Measurements from ENCODE around the gene ITGAX. TPM values are rescaled to one million over a fixed set of nuclear protein-coding genes. Genes with fewer than 3 reads are reported as not detected.

ITGAX gene
- total and polyA plus RNA-seq, 4 donors, result 1.1 to 9.6 (median 1.9) TPM

DNA sequence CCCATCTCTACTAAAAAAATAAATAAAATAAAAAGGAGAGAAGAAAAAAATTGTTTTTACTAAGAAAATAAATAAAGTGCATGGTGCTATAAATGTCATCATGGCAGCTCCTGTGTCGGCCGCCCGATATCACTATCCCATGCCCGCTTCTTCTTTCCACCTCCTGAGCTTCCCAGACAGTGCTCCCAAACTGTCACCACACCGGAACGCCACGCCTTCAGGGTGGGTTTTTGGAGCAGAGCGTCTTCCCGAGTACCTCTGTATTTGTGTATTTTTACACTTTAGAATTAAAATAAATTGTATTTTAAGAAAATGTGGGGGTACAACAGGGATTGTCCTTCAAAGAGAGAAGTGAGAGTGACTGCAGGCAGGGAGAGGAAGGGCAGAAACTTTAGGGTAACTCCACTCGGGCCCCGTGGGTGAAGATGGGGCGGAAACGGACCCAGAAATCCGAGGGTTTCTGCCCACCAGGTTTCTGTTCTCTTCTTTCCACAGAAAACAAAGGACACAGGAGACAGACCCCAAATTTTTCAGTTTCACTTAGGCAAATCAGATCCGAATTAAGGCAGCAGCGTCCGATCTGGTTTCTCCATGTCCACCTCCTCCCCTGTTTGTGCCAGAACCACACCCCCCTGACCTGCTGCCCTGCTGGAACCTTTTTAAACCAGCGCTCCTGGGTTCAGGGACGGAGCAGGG lies 3.6 kb upstream of the ITGAX start:
- Histone ChIP-seq H3K4me3 (ENCODE audit: low read depth in 1 of 3, low read length in 3 of 3) (no peak overlapping the region), H3K9me3 (ENCODE audit: control insufficient read depth in 4 of 4, low read length in 3 of 4) (no peaks in the 10 kb centered on the region), H3K27ac (ENCODE audit: low read depth in 1 of 2, low read length in 2 of 2) (peak overlapping the region; percentile 40 to 70), H3K9ac (ENCODE audit: low read depth in 1 of 2, low read length in 2 of 2) (peak overlapping the region in 1 of 2 donors; percentile 32), H3K36me3 (ENCODE audit: control insufficient read depth in 4 of 4, insufficient read depth in 3 of 4, low read depth in 1 of 4, low read length in 3 of 4) (no peaks in the 10 kb centered on the region), H3K27me3 (ENCODE audit: control insufficient read depth in 4 of 4, insufficient read depth in 4 of 4, low read length in 3 of 4) (no peaks in the 10 kb centered on the region), H3K4me1 (ENCODE audit: control insufficient read depth in 4 of 4, insufficient read depth in 4 of 4, low read length in 3 of 4) (no peaks in the 10 kb centered on the region)
- no peak for DNase-seq (ENCODE audit: low spot score)
- TF ChIP-seq RXRA (IDR thresholded peaks at IDR 0.05), result no peak
- TF ChIP-seq SP1 (IDR thresholded peaks at IDR 0.05), result no peak
- no peak for TF ChIP-seq HNF4A (conservative IDR thresholded peaks at IDR 0.05)
- no peak for TF ChIP-seq NR2F2 (IDR thresholded peaks at IDR 0.05)
- WGBS, result 78% methylated on average over 19 of the region's 19 CpGs

- TF ChIP-seq HNF4A (conservative IDR thresholded peaks at IDR 0.05), result no peak
- TF ChIP-seq JUND (IDR thresholded peaks at IDR 0.05), result no peak
- no peak for TF ChIP-seq EGR1 (IDR thresholded peaks at IDR 0.05; ENCODE audit: low read depth in 2 of 2)
- no peak for TF ChIP-seq ZBTB33 (IDR thresholded peaks at IDR 0.05)
- no peak for TF ChIP-seq HNF4G (IDR thresholded peaks at IDR 0.05)
- no peak for TF ChIP-seq CTCF (IDR thresholded peaks at IDR 0.05; ENCODE audit: low read depth, low read length, missing input control)
- TF ChIP-seq FOXA1 (IDR thresholded peaks at IDR 0.05), result no peak
- TF ChIP-seq TAF1 (conservative IDR thresholded peaks at IDR 0.05), result no peak
- no peak for TF ChIP-seq YY1 (IDR thresholded peaks at IDR 0.05)
- TF ChIP-seq, protein P1, sequence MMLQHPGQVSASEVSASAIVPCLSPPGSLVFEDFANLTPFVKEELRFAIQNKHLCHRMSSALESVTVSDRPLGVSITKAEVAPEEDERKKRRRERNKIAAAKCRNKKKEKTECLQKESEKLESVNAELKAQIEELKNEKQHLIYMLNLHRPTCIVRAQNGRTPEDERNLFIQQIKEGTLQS (IDR thresholded peaks at IDR 0.05), result no peak
- TF ChIP-seq FOXA2 (IDR thresholded peaks at IDR 0.05), result no peak
- TF ChIP-seq NR2F2 (IDR thresholded peaks at IDR 0.05), result no peak
- Histone ChIP-seq H3K27ac (ENCODE audit: low read depth in 1 of 2, low read length in 2 of 2) (peak overlapping the region; percentile 40 to 70), H3K4me1 (ENCODE audit: control insufficient read depth in 4 of 4, insufficient read depth in 4 of 4, low read length in 3 of 4) (no peaks in the 10 kb centered on the region)
These were observed 3.0 kb upstream of the ITGAX start for GRCh38 chr16:31351942-31352325.

More at GRCh38 chr16:31351942-31352325, 3.0 kb upstream of the ITGAX start:
- no peak overlapping the region for H3K4me3 ChIP-seq (ENCODE audit: low read depth in 1 of 3, low read length in 3 of 3)
- H3K27me3 ChIP-seq (ENCODE audit: control insufficient read depth in 4 of 4, insufficient read depth in 4 of 4, low read length in 3 of 4), result no peaks in the 10 kb centered on the region
- no peak for DNase-seq (ENCODE audit: low spot score)
- H3K9ac ChIP-seq (ENCODE audit: low read depth in 1 of 2, low read length in 2 of 2), result peak overlapping the region in 1 of 2 donors; percentile 32
- H3K36me3 ChIP-seq (ENCODE audit: control insufficient read depth in 4 of 4, insufficient read depth in 3 of 4, low read depth in 1 of 4, low read length in 3 of 4), result no peaks in the 10 kb centered on the region
- 51% methylated on average over 6 of the region's 6 CpGs for WGBS
- no peaks in the 10 kb centered on the region for H3K9me3 ChIP-seq (ENCODE audit: control insufficient read depth in 4 of 4, low read length in 3 of 4)

Data from liver (tissue), 9 donors.